K562 treated with DMSO at 1 percent for 24 hours (cell line): ENCODE data around the gene KRTAP5-2. TPM values are rescaled to one million over a fixed set of nuclear protein-coding genes. Genes with fewer than 3 reads are reported as not detected.

ENCODE experiments used
- total RNA-seq: library from RNA; unstranded; fragments of 300-600 nt; gene quantifications from 2 replicates; pipeline ENCODE4 v1.2.3, GENCODE V29; 2022; ENCODE audit warnings: low read depth; ENCODE audit not compliant: insufficient read depth

Gene KRTAP5-2
- total RNA-seq: not detected in 2 replicates

GRCh38 chr11:1597994-1598380, at the start of gene KRTAP5-2:
KRTAP5-2 (minus strand) TSS chr11:1598294; CDS start chr11:1598250, 44 bp downstream.

GRCh38 chr11:1629326-1630185, 31.5 kb upstream of the KRTAP5-2 start, which contains the start of gene KRTAP5-5:
KRTAP5-5 (plus strand) TSS chr11:1629775; CDS start chr11:1629841, 66 bp downstream.

GRCh38 chr11:1622086-1622485, 24.0 kb upstream of the KRTAP5-2 start, which contains the start of gene KRTAP5-4:
KRTAP5-4 (minus strand) TSS chr11:1622138; CDS start chr11:1622093, 45 bp downstream.

GRCh38 chr11:1608363-1608762, 10.3 kb upstream of the KRTAP5-2 start, which contains the start of gene KRTAP5-3:
KRTAP5-3 (minus strand) TSS chr11:1608463; CDS start chr11:1608385, 78 bp downstream.

GRCh38 chr11:1584661-1585370, 13.3 kb downstream of the KRTAP5-2 start, which contains the start of gene KRTAP5-1:
KRTAP5-1 (minus strand) TSS chr11:1585283; CDS start chr11:1585249, 34 bp downstream.

GRCh38 chr11:1572197-1573076, 25.7 kb downstream of the KRTAP5-2 start, which contains the start of gene DUSP8:
DUSP8 (minus strand) TSS chr11:1572271; CDS start chr11:1565826, 6,445 bp downstream.

Other genes starting within 250 kb of the KRTAP5-2 start
- gene BRSK2, start 208.4 kb downstream of the KRTAP5-2 start, total RNA-seq: 0.34 TPM in 1 of 2 replicates, not detected in the other
- 37.8 and 42.5 TPM in 2 replicates for gene MOB2, start 111.5 kb downstream of the KRTAP5-2 start, total RNA-seq
- gene DUSP8, start 26.0 kb downstream of the KRTAP5-2 start, total RNA-seq: 0.51 and 0.57 TPM in 2 replicates
- gene KRTAP5-1, start 13.0 kb downstream of the KRTAP5-2 start, total RNA-seq: not detected in 2 replicates
- gene KRTAP5-3, start 10.2 kb upstream of the KRTAP5-2 start, total RNA-seq: not detected in 2 replicates
- not detected in 2 replicates for gene KRTAP5-4, start 23.8 kb upstream of the KRTAP5-2 start, total RNA-seq
- gene KRTAP5-5, start 31.5 kb upstream of the KRTAP5-2 start, total RNA-seq: not detected in 2 replicates
- not detected in 2 replicates for gene KRTAP5-6, start 98.9 kb upstream of the KRTAP5-2 start, total RNA-seq
- gene IFITM10, start 152.3 kb upstream of the KRTAP5-2 start, total RNA-seq: 0.21 and 0.44 TPM in 2 replicates
- 408 and 410 TPM in 2 replicates for gene CTSD, start 165.6 kb upstream of the KRTAP5-2 start, total RNA-seq
- gene SYT8, start 236.7 kb upstream of the KRTAP5-2 start, total RNA-seq: not detected in 2 replicates
- gene TNNI2, start 240.7 kb upstream of the KRTAP5-2 start, total RNA-seq: not detected in 2 replicates